Calu3 (cell line): Measurements from ENCODE around the gene SLC4A8. TPM values are rescaled to one million over a fixed set of nuclear protein-coding genes. Genes with fewer than 3 reads are reported as not detected.

Source experiments
- Bru-seq: library from RNA; stranded (reverse); fragments of 400-500 nt; gene quantifications from one replicate; lab custom pipeline; 2021; lab: Mats Ljungman, UMichigan
- BruChase-seq, 2 experiments: library from RNA; stranded (reverse); fragments of 400-500 nt; gene quantifications; one replicate each; lab custom pipeline; 2021; lab: Mats Ljungman, UMichigan
- BruUV-seq: library from RNA; stranded (reverse); fragments of 400-500 nt; replicated peaks from 2 replicates; lab custom pipeline; 2021; lab: Mats Ljungman, UMichigan
- CTCF ChIA-PET: fragments of 300-600 bp; sonication (Branson Sonifier 250); formaldehyde crosslinking; loops from one replicate; lab custom pipeline; 2022; ENCODE audit warnings: antibody characterized with exemption; lab: Charles Lee
- DNase-seq: peaks from one replicate; pipeline ENCODE4 v3.0.0; 2022
- H3K27ac Mint-ChIP-seq: one replicate; pipeline ENCODE4 v1.8.0; 2022; ENCODE audit warnings: mixed read lengths; ENCODE audit not compliant: unreplicated experiment
- H3K27me3 Mint-ChIP-seq: one replicate; pipeline ENCODE4 v1.8.0; 2022; ENCODE audit warnings: mixed read lengths; ENCODE audit not compliant: unreplicated experiment
- H3K36me3 Mint-ChIP-seq: one replicate; pipeline ENCODE4 v1.8.0; 2022; ENCODE audit warnings: mild to moderate bottlenecking, moderate library complexity, mixed read lengths; ENCODE audit not compliant: insufficient read depth, unreplicated experiment
- H3K4me1 Mint-ChIP-seq: one replicate; pipeline ENCODE4 v1.8.0; 2022; ENCODE audit warnings: mild to moderate bottlenecking, low read depth, mixed read lengths; ENCODE audit not compliant: unreplicated experiment
- H3K4me3 Mint-ChIP-seq: one replicate; pipeline ENCODE4 v1.8.0; 2022; ENCODE audit warnings: mild to moderate bottlenecking, low read depth, moderate library complexity, mixed read lengths; ENCODE audit not compliant: unreplicated experiment
- H3K9me3 Mint-ChIP-seq: one replicate; pipeline ENCODE4 v1.8.0; 2022; ENCODE audit warnings: low read depth, mixed read lengths; ENCODE audit not compliant: unreplicated experiment
- intact Hi-C: fragments of 100-400 bp; cut with micrococcal nuclease; formaldehyde crosslinking; loops from one replicate; pipeline ENCODE4 v1.10.0; 2022; ENCODE audit not compliant: unreplicated experiment
- long read RNA-seq: library from polyadenylated mRNA; stranded (forward); transcript quantifications from one replicate; pipeline ENCODE4 v2.0.0, GENCODE V29; 2022
- total RNA-seq: library from RNA; stranded (reverse); gene quantifications from 2 replicates; pipeline ENCODE4 v1.2.3, GENCODE V29; 2022
- TF ChIP-seq, protein P1 (sequence below): fragments of 200-600 bp; IDR thresholded peaks from one replicate; pipeline ENCODE4 v1.8.0; 2022; ENCODE audit warnings: antibody characterized with exemption; ENCODE audit not compliant: unreplicated experiment

SLC4A8 gene
- total RNA-seq, result 0.76 and 1.1 TPM in 2 replicates
- percentile 21 among the genes with signal in this experiment for Bru-seq, nascent RNA
- percentile 27 among the genes with signal in this experiment for BruChase-seq, experiment 1, labeled RNA remaining after a 6-hour chase
- BruChase-seq, experiment 2, labeled RNA remaining after a 2-hour chase, result percentile 32 among the genes with signal in this experiment
- long read RNA-seq, partial matches to known transcripts, result 0 of 1 reads
- long read RNA-seq, other reads (novel, unspliced or antisense), result 1 of 1 reads

GRCh38 chr12:51424662-51425539 lies at the start of gene SLC4A8:
SLC4A8 (plus strand) TSS chr12:51424831; CDS start chr12:51424988, 157 bp downstream.
- intact Hi-C loops, result loop anchor here (10.0 kb wide), 1 partner anchor 250 kb away; no protein-coding TSS in a partner anchor
- peaks cover 77% of the 10 kb centered on the region for H3K27me3 Mint-ChIP-seq
- H3K4me1 Mint-ChIP-seq, result no peaks in the 10 kb centered on the region
- peak; percentile 76 for DNase-seq
- no peak within 1 kb of the TSS for H3K27ac Mint-ChIP-seq
- no peaks in the 10 kb centered on the region for H3K36me3 Mint-ChIP-seq
- no TSS peak for BruUV-seq
- H3K4me3 Mint-ChIP-seq, result peak within 1 kb of the TSS; percentile 48
- no peaks in the 10 kb centered on the region for H3K9me3 Mint-ChIP-seq
- TF ChIP-seq, protein P1, sequence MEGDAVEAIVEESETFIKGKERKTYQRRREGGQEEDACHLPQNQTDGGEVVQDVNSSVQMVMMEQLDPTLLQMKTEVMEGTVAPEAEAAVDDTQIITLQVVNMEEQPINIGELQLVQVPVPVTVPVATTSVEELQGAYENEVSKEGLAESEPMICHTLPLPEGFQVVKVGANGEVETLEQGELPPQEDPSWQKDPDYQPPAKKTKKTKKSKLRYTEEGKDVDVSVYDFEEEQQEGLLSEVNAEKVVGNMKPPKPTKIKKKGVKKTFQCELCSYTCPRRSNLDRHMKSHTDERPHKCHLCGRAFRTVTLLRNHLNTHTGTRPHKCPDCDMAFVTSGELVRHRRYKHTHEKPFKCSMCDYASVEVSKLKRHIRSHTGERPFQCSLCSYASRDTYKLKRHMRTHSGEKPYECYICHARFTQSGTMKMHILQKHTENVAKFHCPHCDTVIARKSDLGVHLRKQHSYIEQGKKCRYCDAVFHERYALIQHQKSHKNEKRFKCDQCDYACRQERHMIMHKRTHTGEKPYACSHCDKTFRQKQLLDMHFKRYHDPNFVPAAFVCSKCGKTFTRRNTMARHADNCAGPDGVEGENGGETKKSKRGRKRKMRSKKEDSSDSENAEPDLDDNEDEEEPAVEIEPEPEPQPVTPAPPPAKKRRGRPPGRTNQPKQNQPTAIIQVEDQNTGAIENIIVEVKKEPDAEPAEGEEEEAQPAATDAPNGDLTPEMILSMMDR, result peak; percentile 77
- CTCF ChIA-PET, result no interaction called here

DNA sequence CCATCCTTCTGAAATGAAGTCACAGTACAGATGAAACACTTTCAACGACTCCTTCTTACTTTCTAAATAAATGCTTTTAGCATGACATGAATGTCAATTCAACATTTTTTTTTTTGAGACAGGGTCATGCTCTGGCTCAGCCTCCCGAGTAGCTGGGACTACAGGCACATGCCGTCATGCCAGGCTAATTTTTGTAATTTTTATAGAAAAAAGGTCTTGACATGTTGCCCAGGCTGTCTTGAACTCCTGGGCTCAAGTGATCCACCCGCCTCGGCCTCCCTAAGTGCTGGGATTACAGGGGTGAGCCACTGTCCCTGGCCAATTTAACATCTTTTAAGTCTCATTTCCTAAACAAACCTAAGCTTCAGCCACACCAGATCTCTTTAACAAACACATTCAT lies 49.8 kb upstream of the SLC4A8 start:
- intact Hi-C loops, result no loop called here
- H3K36me3 Mint-ChIP-seq, result peaks cover 27% of the 10 kb centered on the region
- CTCF ChIA-PET, result interaction anchor here (0.7 kb wide), 1 partner anchor 12 kb away, joined by 3 read pairs; no protein-coding TSS in a partner anchor
- H3K4me1 Mint-ChIP-seq, result peaks cover 18% of the 10 kb centered on the region
- no peak overlapping the region for H3K27ac Mint-ChIP-seq
- no peaks in the 10 kb centered on the region for H3K27me3 Mint-ChIP-seq
- TF ChIP-seq, protein P1, result no peak
- DNase-seq, result no peak
- no peak overlapping the region for H3K4me3 Mint-ChIP-seq
- BruUV-seq, result no TSS peak
- no peaks in the 10 kb centered on the region for H3K9me3 Mint-ChIP-seq

- H3K4me1 Mint-ChIP-seq, result no peaks in the 10 kb centered on the region
- CTCF ChIA-PET, result no interaction called here
- peaks cover 17% of the 10 kb centered on the region for H3K36me3 Mint-ChIP-seq
- H3K27me3 Mint-ChIP-seq, result no peaks in the 10 kb centered on the region
- H3K9me3 Mint-ChIP-seq, result no peaks in the 10 kb centered on the region
- no peak for DNase-seq
- no peak overlapping the region for H3K4me3 Mint-ChIP-seq
- BruUV-seq, result no TSS peak
- intact Hi-C loops, result no loop called here
- TF ChIP-seq, protein P1, result no peak
- no peak overlapping the region for H3K27ac Mint-ChIP-seq
Observed at GRCh38 chr12:51377099-51377984, 47.3 kb upstream of the SLC4A8 start.

- H3K4me1 Mint-ChIP-seq, result no peaks in the 10 kb centered on the region
- intact Hi-C loops, result no loop called here
- no peaks in the 10 kb centered on the region for H3K27me3 Mint-ChIP-seq
- CTCF ChIA-PET, result no interaction called here
- no TSS peak for BruUV-seq
- H3K4me3 Mint-ChIP-seq, result no peak overlapping the region
- TF ChIP-seq, protein P1, result no peak
- no peaks in the 10 kb centered on the region for H3K9me3 Mint-ChIP-seq
- H3K36me3 Mint-ChIP-seq, result peaks cover 15% of the 10 kb centered on the region
- DNase-seq, result no peak
- no peak overlapping the region for H3K27ac Mint-ChIP-seq
Observed at GRCh38 chr12:51378749-51379148, 45.9 kb upstream of the SLC4A8 start.
